ENCODE measurements around the gene DXO.

- TF ChIP-seq EP300 (IDR thresholded peaks at IDR 0.05): no peak
- TF ChIP-seq POLR2A (IDR thresholded peaks at IDR 0.05): no peak
- TF ChIP-seq POLR2AphosphoS5 (IDR thresholded peaks at IDR 0.05): no peak
- no peak for TF ChIP-seq CTCF (IDR thresholded peaks at IDR 0.05)
These were observed 10.3 kb downstream of the DXO start for GRCh38 chr6:31961616-31962015.
